T-helper 1 cell treated with Interleukin-12 subunit alpha and Interleukin-12 subunit beta and Interleukin-4 antibody, amounts not matched to agents 30 ng/mL and 1 ng/mL, for 36 hours (primary cell): ENCODE data around the gene DNMT3A. TPM values are rescaled to one million over a fixed set of nuclear protein-coding genes. Genes with fewer than 3 reads are reported as not detected.

ENCODE experiments used
- intact Hi-C: fragments of 100-400 bp; cut with micrococcal nuclease; formaldehyde crosslinking; loops from one replicate; pipeline ENCODE4 v1.15.1; 2024
- total RNA-seq: library from RNA; stranded (reverse); gene quantifications from 2 replicates; pipeline ENCODE4 v1.2.3, GENCODE V29; 2022

DNMT3A gene
- total RNA-seq, 1 donor from 2014 or later = 80.6 TPM

DNA sequence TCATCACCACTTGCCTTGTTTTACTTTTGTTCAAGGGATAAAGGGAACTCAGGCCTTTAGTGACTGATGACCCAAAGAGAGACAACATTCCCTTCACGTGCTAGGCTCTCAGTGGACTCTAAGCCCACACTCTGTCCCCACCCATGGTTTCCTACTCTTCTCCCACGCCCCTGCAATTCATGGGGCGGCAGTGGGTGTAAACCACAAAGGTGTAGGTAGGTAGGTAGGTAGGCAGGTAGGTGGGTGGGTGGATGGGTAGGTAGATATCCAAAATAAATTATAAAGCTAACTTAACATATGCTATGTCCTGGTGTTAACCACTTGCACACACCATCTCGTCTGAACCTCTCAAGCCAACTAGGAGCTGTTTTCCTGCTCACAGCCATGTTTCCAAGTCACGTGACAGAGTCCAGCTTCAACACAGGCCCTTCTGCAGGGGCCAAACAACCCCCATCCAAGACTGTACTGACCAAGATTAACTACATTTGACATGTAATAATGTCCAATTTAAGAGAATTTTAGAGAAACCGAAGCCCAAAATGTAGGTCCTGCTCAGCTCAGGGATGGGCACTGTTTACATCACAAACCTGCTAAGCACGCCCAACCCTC lies 33.7 kb downstream of the DNMT3A start:
- intact Hi-C loops = no loop called here

DNA sequence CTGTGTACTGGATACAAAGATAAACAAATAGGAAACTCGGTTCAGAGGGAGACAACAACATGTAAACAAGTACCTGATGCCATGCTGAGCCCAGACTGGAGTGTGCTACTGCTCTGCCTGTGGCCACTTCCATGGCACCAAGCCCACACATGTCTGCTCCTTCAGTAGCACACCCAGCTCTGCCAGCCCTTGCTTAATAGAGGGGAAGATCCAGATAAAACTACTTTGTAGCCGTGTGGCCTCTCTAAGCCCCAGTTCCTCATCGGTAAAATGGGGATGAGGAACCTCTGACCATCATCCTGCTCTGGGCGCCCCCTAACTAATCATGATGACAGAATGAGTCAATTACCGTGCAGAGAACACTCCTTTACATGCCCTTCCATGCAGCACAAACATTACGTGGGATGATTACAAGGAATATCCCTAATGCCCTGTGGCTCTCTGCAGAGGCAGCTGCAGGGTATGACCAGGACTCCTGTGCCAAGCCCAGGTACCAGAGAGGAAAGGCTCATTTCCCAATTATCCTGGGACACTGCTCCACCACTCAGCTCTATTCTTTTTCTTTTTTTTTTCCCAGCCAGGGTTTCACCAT lies 34.9 kb downstream of the DNMT3A start:
- intact Hi-C loops = no loop called here

DNA sequence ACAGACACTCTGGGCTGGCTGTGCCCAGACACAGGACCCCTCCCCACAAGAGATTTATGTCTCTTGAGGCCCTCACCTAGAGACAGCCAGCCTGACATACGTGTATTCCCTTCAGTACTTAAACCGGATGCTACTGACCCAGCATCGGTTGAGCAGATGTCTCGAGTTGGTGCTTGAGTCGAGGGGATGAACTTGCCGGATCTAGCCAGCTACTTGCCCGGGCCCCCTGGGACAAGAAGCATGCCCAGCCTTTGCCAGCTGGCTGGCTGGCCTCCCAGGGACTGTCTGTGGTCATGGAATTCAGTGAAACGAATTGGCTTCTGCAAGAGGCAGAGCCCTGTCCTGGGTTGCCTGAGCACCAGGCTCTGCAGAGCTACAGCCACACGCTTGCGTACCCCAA lies 36.0 kb downstream of the DNMT3A start:
- intact Hi-C loops = no loop called here

DNA sequence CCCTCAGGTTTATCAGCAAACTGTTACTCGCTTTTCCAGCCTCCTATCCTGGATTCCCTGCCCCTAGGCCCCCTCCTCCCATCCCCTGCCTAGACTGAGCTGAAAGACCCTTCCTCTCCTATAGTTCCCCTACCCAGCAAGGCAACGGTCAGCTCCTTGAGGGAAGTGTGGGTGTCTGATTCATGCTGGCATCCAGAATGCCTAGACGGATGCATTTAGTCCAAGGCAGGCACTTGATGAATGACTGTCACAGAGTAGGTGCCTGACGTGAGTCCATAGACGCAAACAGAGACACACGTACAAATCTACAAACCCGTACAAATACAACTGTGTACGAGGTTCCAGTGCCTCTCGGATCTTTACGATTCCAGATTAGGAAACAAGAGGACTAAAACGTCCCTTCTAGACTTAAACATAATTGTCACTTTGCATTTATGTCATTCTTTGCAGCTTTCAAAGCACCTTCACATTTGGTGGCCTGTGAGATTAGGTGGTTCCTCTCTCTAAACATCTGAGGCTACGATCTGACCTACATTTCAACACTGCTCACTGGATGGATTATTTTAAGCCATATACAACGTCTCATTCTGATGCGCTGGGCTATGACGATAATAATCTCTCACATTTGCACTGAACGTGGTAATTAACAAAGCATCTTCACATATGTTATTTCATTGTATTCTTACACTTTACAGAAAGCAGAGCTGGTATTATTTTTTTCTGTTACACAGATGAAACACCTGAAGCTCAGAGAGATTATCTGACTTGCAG lies 36.7 kb downstream of the DNMT3A start:
- intact Hi-C loops = no loop called here

DNA sequence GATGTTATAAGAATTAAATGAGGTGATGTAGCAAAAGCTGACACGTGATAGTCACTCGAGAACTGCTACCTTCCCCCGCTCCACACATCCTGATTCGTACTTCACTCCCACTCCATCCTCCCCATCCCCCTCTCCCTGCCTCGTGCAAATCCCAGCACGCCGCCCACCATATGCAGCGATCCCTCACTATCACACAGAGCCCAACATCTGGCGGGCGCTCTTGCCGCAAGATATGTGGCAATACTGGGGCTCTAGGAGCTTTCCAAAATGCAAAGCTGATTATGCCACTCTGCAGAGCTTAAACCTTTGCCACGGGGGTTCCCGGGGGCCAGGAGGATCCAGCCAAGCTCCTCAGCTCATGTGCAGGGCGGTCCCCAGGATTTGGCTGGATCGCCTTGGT lies 37.4 kb downstream of the DNMT3A start:
- intact Hi-C loops = no loop called here

DNA sequence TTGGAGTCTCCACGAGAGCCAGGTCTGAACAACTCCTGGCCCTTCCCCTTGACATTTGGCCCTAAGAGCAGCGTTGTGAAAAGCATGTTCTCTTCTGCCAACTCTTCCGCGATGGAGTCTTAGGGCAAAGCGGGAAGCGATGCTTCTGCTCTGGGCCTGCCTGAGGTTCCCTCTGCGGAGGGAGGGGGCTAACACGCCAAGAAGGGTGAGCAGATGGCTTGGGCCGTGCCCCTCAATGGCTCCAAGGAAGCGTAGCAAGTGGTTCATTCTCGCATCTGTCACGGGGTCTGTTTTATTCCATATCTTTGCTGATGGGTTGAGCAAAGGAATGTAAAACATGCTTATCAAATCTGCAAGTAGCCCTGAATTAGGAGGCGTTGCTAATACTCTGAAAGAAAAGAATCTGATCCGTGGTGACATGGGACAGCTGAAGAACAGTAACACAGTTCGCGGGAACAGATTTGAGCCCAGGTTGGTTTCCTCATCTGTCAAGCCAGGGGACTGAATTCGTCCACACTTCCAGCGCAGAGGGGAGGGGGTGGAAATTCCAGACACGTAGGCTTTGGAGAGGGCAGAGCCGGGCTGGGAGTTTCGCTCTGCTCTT lies 38.0 kb downstream of the DNMT3A start:
- intact Hi-C loops = no loop called here

DNA sequence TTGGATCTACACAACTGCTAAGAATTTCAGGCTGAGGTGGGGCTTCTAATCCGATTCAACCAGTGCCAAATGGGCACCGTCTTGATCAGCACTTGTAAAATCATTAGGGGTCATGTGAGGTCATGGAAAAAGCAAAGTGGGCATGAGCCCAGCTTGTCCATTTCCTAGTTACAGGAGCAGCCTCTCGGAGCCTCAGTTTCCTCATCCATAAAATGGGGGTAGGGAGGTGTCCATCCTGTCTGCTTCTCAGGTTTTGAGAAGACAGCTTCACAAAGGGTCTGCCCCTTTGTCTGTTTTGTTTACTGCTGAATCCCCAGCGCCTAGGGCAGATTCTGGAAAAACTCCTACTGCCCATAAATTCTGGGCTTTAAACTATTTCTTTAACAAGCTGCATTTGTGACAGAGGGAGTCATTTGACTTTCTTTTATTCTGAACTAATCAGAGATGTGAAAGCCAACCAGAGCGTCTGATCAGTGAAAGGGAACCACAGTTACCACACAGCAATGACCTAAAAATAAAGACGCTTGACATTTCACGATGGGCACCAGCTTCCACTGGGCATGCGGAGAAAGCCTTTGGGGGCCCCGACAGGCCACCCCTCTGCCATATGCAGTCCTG lies 38.9 kb downstream of the DNMT3A start:
- intact Hi-C loops = no loop called here

DNA sequence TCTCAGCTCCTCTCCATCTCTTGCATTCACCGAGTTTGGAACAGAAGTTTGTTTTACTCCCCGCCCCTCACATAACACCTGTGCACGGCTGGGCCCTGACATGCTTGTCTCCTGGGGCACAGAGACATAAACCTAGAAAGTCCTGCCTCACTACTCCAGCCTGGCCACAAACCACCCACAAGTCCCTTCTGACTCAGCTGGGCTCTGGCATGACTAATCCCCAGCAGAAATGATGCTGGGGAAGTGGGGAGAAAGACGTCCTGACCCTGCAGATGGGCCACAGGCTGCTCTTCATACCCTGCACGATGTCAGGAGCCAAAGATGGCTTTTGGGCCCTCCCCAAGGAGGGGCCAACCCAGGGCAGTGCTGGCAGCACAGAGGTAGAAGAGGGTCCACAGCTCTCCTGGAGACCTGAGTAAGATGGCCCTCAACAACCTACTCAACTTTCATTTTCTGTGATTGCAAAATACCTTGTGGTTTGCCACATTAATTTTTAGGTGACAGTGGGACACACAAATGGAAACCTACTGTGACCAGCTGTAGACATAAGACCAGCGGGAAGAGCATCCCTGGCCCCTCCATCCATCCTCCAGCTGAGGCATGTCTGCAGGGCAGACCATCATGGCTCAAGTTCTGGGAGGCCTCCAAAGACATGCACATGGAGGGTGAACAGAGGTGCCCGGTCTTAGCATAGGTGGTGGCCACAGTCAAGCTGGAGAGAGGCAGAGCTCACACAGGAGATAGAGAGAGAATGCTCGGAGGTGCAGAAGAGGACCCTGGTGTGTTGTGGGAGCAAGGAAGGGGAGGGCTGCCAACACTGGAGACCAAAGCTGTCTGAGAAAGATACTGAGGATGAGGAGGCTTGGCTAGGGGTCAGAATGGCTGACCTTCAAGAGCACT lies 40.0 kb downstream of the DNMT3A start:
- intact Hi-C loops = loop anchor here (1.0 kb wide), 10 partner anchors 13 to 767 kb away; no protein-coding TSS in a partner anchor

DNA sequence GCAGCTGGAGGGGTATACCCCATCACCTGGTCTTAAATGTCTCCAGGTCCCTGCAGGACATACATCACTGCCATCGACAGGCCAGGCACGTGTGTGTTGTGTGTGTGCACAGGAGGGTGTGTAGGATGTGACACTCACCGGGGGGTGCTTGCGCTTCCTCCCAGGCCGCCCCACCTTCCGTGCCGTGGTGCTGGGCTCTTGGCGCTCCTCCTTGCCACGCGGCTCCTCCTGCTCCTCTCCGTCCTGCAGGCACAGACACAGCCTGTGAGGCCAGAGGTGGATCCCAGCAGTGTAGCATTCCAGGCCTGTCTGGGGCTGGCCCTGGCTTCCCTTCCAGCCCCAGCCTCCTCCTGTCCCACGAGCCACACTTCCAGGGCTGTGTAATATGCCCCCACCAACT lies 41.7 kb downstream of the DNMT3A start:
- intact Hi-C loops = no loop called here

DNA sequence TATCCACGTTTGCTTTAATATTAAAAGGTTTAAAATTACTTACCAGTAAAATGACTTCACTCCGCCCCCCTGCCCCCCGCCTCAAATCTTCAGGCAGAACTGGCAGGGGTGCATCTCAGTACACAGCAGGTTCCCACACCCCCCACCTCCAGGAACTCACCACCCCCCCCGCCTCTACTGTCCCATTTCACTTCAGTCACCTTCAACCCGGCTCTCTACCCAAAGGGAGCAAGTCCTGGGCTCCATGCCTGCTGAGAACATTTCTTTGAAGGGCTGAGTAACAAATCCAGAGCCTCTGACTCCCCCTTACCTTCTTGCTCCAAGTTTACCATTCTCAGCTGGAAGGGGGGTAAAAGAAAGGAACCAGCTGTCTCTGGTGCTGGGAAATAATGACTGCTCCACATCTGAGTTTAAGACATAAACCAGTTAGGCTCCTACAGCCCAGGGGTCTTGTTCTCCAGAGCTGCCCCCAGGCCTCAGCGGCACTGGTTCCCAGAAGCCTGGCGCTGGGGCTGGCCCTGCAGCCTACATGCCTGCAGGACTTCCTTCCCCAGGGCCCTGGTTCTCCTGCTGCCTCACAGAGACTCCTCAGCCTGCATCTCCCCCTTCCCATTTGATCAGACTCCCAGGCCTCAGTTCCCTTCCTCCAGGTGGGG lies 42.8 kb downstream of the DNMT3A start:
- intact Hi-C loops = no loop called here

DNA sequence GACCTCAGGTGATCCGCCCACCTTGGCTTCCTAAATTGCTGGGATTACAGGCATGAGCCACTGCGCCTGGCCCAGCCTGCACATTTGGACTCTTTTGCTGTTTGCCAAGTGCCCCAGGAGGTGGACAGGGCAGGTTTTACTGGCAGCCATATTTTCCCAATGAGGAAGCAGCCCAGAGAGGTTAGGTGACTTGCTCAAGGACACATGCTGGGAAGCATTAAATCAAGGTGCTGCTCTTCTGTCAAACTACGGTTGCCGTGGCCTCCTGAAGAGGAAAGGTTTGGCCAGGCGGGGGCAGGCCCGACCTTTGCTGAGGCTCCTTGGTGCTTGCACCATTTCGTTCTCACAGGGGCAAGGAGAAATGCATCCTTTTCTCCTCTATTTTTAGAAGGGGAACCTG lies 44.0 kb downstream of the DNMT3A start:
- intact Hi-C loops = no loop called here

DNA sequence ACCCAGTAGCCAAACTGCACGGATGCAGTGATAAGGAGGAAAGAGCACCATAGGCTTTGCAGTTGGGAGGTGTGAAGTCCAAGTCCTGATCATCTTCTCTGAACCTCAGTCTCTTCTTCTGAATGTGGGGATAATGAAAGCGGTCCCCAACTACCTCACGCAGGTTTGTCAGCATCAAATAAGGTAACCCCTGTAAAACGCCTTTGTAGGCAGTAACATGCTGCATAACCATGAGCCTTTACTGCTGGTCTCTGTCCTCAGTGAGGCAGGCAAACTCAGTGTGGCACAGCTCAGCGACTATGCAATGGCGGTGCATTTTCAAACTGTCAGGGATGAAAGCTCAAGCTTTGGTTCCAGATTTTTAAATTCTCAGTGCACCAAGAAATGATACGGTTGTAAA lies 46.1 kb downstream of the DNMT3A start:
- intact Hi-C loops = loop anchor here (1.0 kb wide), 4 partner anchors 9 to 67 kb away; no protein-coding TSS in a partner anchor

DNA sequence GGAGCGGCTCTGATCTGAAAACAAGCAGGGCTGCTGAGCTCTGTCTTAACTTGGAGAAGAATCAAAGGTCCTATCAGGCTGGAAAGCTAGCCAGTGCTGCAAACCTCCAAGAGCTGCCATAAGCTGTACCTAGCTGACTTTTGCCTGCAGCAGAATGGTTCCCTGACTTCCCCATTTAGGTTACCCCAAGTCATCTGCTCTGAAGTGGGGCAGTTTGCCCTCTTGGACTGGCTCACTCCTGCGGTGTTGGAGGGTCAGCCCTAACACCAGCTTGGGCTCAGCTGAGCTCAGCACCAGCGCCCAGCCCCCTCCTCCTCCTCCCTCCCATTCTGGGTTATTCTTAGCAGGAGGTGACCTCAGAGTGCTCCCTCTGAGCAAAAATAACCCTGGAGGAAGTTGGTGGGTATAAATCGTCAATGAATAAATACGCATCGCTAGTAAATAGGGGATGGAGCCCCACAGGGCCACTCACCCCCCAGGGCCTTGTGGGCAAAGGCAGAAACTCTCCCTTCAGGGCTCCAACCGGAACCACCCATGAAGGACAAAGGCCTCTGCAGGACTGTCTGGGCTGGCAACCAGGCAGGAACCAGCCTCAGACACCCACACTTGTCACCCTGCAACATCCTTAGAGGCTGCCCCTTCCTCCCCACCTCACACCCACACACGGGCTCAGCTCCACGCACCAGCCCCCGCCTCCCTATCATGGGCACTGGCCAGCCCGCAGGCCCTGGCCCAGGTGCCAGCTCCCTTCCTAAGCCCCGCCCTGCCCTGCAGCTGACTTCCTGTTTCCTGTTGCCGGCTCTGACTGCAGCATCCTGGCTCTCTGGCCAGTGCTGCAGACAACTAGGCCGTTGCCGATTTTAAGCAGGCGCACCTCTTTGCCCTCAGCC lies 46.9 kb downstream of the DNMT3A start:
- intact Hi-C loops = loop anchor here (1.0 kb wide), 5 partner anchors 9 to 67 kb away; no protein-coding TSS in a partner anchor

DNA sequence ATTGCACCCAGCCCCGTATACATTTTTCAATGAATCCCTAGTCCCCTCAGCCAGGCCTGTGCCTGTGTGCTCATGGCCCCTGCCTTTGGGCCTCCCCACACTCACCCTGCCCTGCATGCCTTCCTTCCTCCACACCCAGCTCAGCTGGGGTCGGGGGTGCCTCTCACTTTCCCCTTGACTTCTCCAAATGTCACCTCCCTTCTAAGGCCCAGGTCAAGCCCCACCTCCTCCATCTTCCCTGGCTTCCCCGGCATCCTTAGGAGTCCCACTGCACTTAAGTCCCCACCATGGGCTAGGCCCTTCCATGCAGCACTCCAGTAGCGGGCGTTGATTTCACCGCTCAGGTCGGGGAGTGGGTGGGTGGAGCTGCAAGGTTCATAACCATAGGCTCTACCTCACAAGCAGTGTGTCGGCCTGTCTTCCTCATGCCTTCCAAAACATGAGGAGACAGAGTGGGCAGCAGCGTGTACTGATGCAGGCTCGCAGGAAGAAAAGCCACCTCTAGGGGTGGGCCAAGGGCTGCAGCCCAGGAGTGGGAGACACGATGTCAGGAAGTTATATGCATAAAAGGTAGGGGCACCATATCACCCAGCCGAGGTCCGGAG lies 47.7 kb downstream of the DNMT3A start:
- intact Hi-C loops = loop anchor here (1.0 kb wide), 1 partner anchor 21 kb away; no protein-coding TSS in a partner anchor

DNA sequence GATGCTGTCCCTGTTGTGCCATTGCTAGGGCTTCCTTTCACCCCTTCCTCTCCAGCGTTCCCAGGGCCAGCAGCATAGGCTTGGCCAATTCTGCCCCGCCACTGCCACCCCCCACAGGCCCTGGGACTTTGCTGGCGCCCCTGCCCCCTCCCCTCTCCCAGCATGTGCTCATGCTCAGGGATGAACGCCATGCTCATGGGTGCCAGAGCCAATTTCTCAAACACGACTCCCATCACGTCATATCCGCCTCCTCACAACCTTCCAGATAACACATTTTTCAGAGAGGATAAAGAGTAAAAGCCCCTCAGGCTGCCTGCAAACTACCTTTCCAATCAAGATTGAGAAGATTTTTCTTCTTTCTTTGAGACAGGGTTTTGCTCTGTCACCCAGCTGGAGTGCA lies 48.6 kb downstream of the DNMT3A start:
- intact Hi-C loops = no loop called here

DNA sequence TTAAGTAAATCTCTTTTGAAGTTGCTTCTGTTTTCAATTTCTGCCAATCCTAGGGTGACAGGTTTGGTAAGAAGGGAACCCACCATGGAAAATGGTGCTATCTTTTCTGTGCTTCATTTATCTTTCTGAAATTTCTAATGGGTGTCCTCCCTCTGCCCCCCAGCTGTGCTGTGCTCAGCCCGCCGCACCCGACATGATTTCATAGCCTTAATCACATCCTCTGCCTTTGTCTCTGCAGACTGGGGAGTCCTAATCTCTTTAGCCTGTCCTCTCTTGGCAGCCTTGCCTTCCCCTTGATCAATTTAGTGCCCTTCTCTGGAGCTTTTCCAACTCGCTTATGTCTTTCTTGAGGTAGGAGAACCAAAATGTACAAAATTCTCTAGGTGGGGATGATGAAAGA lies 49.3 kb downstream of the DNMT3A start:
- intact Hi-C loops = no loop called here

DNA sequence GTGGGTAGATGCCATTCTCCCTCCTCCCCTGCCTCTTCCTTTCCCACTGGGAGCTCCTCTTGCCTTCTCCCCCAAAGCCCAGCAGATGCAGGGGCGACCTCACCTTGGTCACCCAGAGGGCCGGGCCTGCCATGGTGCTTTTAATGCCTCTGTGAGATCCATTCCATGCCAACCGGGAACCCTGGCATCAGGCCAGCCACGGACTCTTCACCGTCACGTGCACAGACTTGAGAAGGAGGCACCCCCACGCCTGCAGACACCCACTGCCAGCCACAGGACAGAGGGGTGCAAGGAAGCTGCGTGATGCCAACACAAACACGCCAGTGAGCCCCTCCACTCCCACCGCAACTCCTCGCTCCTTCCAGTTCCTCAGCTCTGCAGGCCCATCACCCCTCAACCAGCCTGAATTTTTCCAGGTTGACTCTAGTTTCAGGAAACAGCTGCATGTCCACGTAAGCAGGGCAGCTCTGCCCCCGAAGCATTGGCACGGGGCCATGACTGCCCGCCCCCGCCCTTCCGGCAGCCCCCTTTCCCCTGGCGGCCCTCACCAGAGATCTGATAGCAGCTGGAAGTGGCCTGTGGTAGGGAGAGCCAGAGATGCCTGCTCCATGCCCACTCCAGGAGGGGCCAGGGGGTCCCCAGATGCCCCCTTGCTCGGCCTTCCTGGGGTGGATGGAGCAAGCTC lies 50.8 kb downstream of the DNMT3A start:
- intact Hi-C loops = no loop called here
